Measurements from ENCODE around the gene CCNK.

- TF ChIP-seq EZH2 (IDR thresholded peaks at IDR 0.05; ENCODE audit: insufficient read depth, poor library complexity, severe bottlenecking) (no peak), EZH2phosphoT487 (IDR thresholded peaks at IDR 0.05; ENCODE audit: insufficient read depth, low read depth) (no peak)
Measured at GRCh38 chr14:99508896-99509629, 27.9 kb downstream of the CCNK start.
